ENCODE data around the gene FIGN. TPM values are rescaled to one million over a fixed set of nuclear protein-coding genes. Genes with fewer than 3 reads are reported as not detected.

FIGN gene
- total RNA-seq, 3 donors from 2014 or later (not counting 1 experiment from before 2014, with no cell fraction given): not detected

GRCh38 chr2:163605779-163606178 lies 130.0 kb downstream of the FIGN start:
- Mint-ChIP-seq H3K4me3 (no peak overlapping the region), H3K27me3 (ENCODE audit: low read depth in 2 of 2) (no peaks in the 10 kb centered on the region), H3K9me3 (peaks cover 7 to 10% of the 10 kb centered on the region in 2 donors), H3K4me1 (no peaks in the 10 kb centered on the region), H3K27ac (no peak overlapping the region), H3K36me3 (no peaks in the 10 kb centered on the region)
- no peak overlapping the region for H3K27ac ChIP-seq (ENCODE audit: low read length)
- DNase-seq: no peak
- H3K27me3 ChIP-seq (ENCODE audit: control insufficient read depth, insufficient read depth, low read length): no peaks in the 10 kb centered on the region
- no peak for TF ChIP-seq CTCF (IDR thresholded peaks at IDR 0.05)
- H3K4me3 ChIP-seq (ENCODE audit: low read length): no peak overlapping the region
- no CpG with 5 or more reads among the region's 2 CpGs for WGBS (ENCODE audit: insufficient coverage)
- no peaks in the 10 kb centered on the region for H3K36me3 ChIP-seq (ENCODE audit: control insufficient read depth, insufficient read depth, low read length)
- intact Hi-C loops (cut with micrococcal nuclease): no loop called here
- ATAC-seq: no peak
- H3K9me3 ChIP-seq (ENCODE audit: control insufficient read depth, insufficient read depth, low read length): no peaks in the 10 kb centered on the region
- no peaks in the 10 kb centered on the region for H3K4me1 ChIP-seq (ENCODE audit: control insufficient read depth, insufficient read depth, low read length)

GRCh38 chr2:163604941-163605555 lies 130.8 kb downstream of the FIGN start:
- DNase-seq (no peak), ATAC-seq (no peak)
- Mint-ChIP-seq H3K9me3 (peaks cover 7 to 10% of the 10 kb centered on the region in 2 donors), H3K4me3 (no peak overlapping the region), H3K27ac (no peak overlapping the region), H3K36me3 (no peaks in the 10 kb centered on the region), H3K27me3 (ENCODE audit: low read depth in 2 of 2) (no peaks in the 10 kb centered on the region), H3K4me1 (no peaks in the 10 kb centered on the region)
- Histone ChIP-seq H3K9me3 (ENCODE audit: control insufficient read depth, insufficient read depth, low read length) (no peaks in the 10 kb centered on the region), H3K27me3 (ENCODE audit: control insufficient read depth, insufficient read depth, low read length) (no peaks in the 10 kb centered on the region), H3K4me1 (ENCODE audit: control insufficient read depth, insufficient read depth, low read length) (no peaks in the 10 kb centered on the region), H3K36me3 (ENCODE audit: control insufficient read depth, insufficient read depth, low read length) (no peaks in the 10 kb centered on the region), H3K4me3 (ENCODE audit: low read length) (no peak overlapping the region), H3K27ac (ENCODE audit: low read length) (no peak overlapping the region)
- intact Hi-C loops (cut with micrococcal nuclease): no loop called here
- WGBS (ENCODE audit: insufficient coverage): 88% methylated on average over 2 of the region's 4 CpGs
- no peak for TF ChIP-seq CTCF (IDR thresholded peaks at IDR 0.05)

- H3K9me3 ChIP-seq (ENCODE audit: control insufficient read depth, insufficient read depth, low read length): no peaks in the 10 kb centered on the region
- Mint-ChIP-seq H3K4me3 (no peak overlapping the region), H3K27ac (no peak overlapping the region), H3K4me1 (no peaks in the 10 kb centered on the region), H3K9me3 (peaks cover 6% of the 10 kb centered on the region in 2 donors), H3K36me3 (no peaks in the 10 kb centered on the region), H3K27me3 (ENCODE audit: low read depth in 2 of 2) (no peaks in the 10 kb centered on the region)
- WGBS (ENCODE audit: insufficient coverage): 67% methylated on average over 2 of the region's 3 CpGs
- no peaks in the 10 kb centered on the region for H3K36me3 ChIP-seq (ENCODE audit: control insufficient read depth, insufficient read depth, low read length)
- TF ChIP-seq CTCF (IDR thresholded peaks at IDR 0.05): no peak
- no peak overlapping the region for H3K27ac ChIP-seq (ENCODE audit: low read length)
- ATAC-seq (no peak), DNase-seq (no peak)
- H3K27me3 ChIP-seq (ENCODE audit: control insufficient read depth, insufficient read depth, low read length): no peaks in the 10 kb centered on the region
- H3K4me1 ChIP-seq (ENCODE audit: control insufficient read depth, insufficient read depth, low read length): no peaks in the 10 kb centered on the region
- H3K4me3 ChIP-seq (ENCODE audit: low read length): no peak overlapping the region
- intact Hi-C loops (cut with micrococcal nuclease): no loop called here
Observed at GRCh38 chr2:163602196-163602595, 133.6 kb downstream of the FIGN start.

- Histone ChIP-seq H3K27me3 (ENCODE audit: control insufficient read depth, insufficient read depth, low read length) (no peaks in the 10 kb centered on the region), H3K27ac (ENCODE audit: low read length) (no peak overlapping the region), H3K9me3 (ENCODE audit: control insufficient read depth, insufficient read depth, low read length) (no peaks in the 10 kb centered on the region), H3K4me3 (ENCODE audit: low read length) (no peak overlapping the region), H3K36me3 (ENCODE audit: control insufficient read depth, insufficient read depth, low read length) (no peaks in the 10 kb centered on the region), H3K4me1 (ENCODE audit: control insufficient read depth, insufficient read depth, low read length) (no peaks in the 10 kb centered on the region)
- intact Hi-C loops (cut with micrococcal nuclease): no loop called here
- H3K27me3 Mint-ChIP-seq (ENCODE audit: low read depth in 2 of 2): no peaks in the 10 kb centered on the region
- WGBS (ENCODE audit: insufficient coverage): 92% methylated on average over 5 of the region's 7 CpGs
- DNase-seq: no peak
- no peaks in the 10 kb centered on the region for H3K4me1 Mint-ChIP-seq
- H3K9me3 Mint-ChIP-seq: peaks cover 6% of the 10 kb centered on the region in 2 donors
- ATAC-seq: no peak
- no peaks in the 10 kb centered on the region for H3K36me3 Mint-ChIP-seq
- H3K4me3 Mint-ChIP-seq: no peak overlapping the region
- TF ChIP-seq CTCF (IDR thresholded peaks at IDR 0.05): no peak
- no peak overlapping the region for H3K27ac Mint-ChIP-seq
Observed at GRCh38 chr2:163601377-163601776, 134.4 kb downstream of the FIGN start.

All from natural killer cell (primary cell).